ENCODE results near the gene AFG1L.
"Not testable (repeated sequence)": the region's sequence is repeated elsewhere in the genome, so short reads cannot be mapped to it uniquely, and the experiment has no call there.

The AFG1L gene

GRCh38 chr6:108294727-108295625, at the start of gene AFG1L:
Gene AFG1L, plus strand, starts transcription at chr6:108295054. Its CDS starts 26 bp downstream, at chr6:108295080.
- ATAC-seq (ENCODE audit: insufficient read depth, low read depth) (peak; percentile 91), DNase-seq (peak; percentile 89)
- H3K79me2 ChIP-seq (ENCODE audit: insufficient read depth, low read length): peaks cover 39% of the 10 kb centered on the region
- H3K9ac ChIP-seq (ENCODE audit: low read depth, low read length): peak within 1 kb of the TSS; percentile 87
- H2AFZ ChIP-seq (ENCODE audit: low read depth, low read length): peak within 1 kb of the TSS; percentile 95
- H3K36me3 ChIP-seq (ENCODE audit: insufficient read depth, low read length): no peaks in the 10 kb centered on the region
- TF ChIP-seq CTCF (IDR thresholded peaks at IDR 0.05; ENCODE audit: borderline replicate concordance, extremely low read depth, low read length, poor library complexity, severe bottlenecking) (peak; percentile 0), EZH2 (IDR thresholded peaks at IDR 0.05; ENCODE audit: borderline replicate concordance, low read depth, low read length, severe bottlenecking) (no peak)
- peak within 1 kb of the TSS; percentile 99 for H3K27ac ChIP-seq (ENCODE audit: low read length)
- no peaks in the 10 kb centered on the region for H4K20me1 ChIP-seq (ENCODE audit: insufficient read depth, low read length)
- H3K27me3 ChIP-seq (ENCODE audit: insufficient read depth, low read length, poor library complexity): no peaks in the 10 kb centered on the region
- H3K4me2 ChIP-seq (ENCODE audit: insufficient read depth, low read length): peak within 1 kb of the TSS; percentile 75
- H3K4me1 ChIP-seq (ENCODE audit: insufficient read depth, low read length): peaks cover 28% of the 10 kb centered on the region
- peak within 1 kb of the TSS; percentile 70 to 74 for H3K4me3 ChIP-seq (ENCODE audit: low read depth in 1 of 2, low read length in 2 of 2)
- H3K9me3 ChIP-seq (ENCODE audit: insufficient read depth, low read length, severe bottlenecking): no peaks in the 10 kb centered on the region

- Histone ChIP-seq H3K36me3 (ENCODE audit: insufficient read depth, low read length) (peaks cover 27% of the 10 kb centered on the region), H4K20me1 (ENCODE audit: insufficient read depth, low read length) (peaks cover 30% of the 10 kb centered on the region; the same call in 1 of the 2 replicates), H3K79me2 (ENCODE audit: insufficient read depth, low read length) (peaks cover 96% of the 10 kb centered on the region)
- H3K27ac ChIP-seq (ENCODE audit: low read length); H3K9ac ChIP-seq (ENCODE audit: low read depth, low read length); H3K4me2 ChIP-seq (ENCODE audit: insufficient read depth, low read length); ATAC-seq (ENCODE audit: insufficient read depth, low read depth); H2AFZ ChIP-seq (ENCODE audit: low read depth, low read length); H3K27me3 ChIP-seq (ENCODE audit: insufficient read depth, low read length, poor library complexity); H3K4me1 ChIP-seq (ENCODE audit: insufficient read depth, low read length); H3K4me3 ChIP-seq (ENCODE audit: low read depth in 1 of 2, low read length in 2 of 2); DNase-seq; H3K9me3 ChIP-seq (ENCODE audit: insufficient read depth, low read length, severe bottlenecking): not testable (repeated sequence)
Measured at GRCh38 chr6:108245095-108245494, 49.8 kb upstream of the AFG1L start.

- H2AFZ ChIP-seq (ENCODE audit: low read depth, low read length): no peak overlapping the region
- H3K79me2 ChIP-seq (ENCODE audit: insufficient read depth, low read length): peaks cover 96% of the 10 kb centered on the region
- no peaks in the 10 kb centered on the region for H3K27me3 ChIP-seq (ENCODE audit: insufficient read depth, low read length, poor library complexity)
- H3K4me1 ChIP-seq (ENCODE audit: insufficient read depth, low read length): peaks cover 21% of the 10 kb centered on the region
- ATAC-seq (ENCODE audit: insufficient read depth, low read depth) (no peak), DNase-seq (no peak)
- no peak overlapping the region for H3K4me3 ChIP-seq (ENCODE audit: low read depth in 1 of 2, low read length in 2 of 2)
- no peak overlapping the region for H3K9ac ChIP-seq (ENCODE audit: low read depth, low read length)
- H3K27ac ChIP-seq (ENCODE audit: low read length): no peak overlapping the region
- no peak overlapping the region for H3K4me2 ChIP-seq (ENCODE audit: insufficient read depth, low read length)
- H4K20me1 ChIP-seq (ENCODE audit: insufficient read depth, low read length): peaks cover 36% of the 10 kb centered on the region; the same call in 1 of the 2 replicates
- no peaks in the 10 kb centered on the region for H3K9me3 ChIP-seq (ENCODE audit: insufficient read depth, low read length, severe bottlenecking)
- no peak for TF ChIP-seq EZH2 (IDR thresholded peaks at IDR 0.05; ENCODE audit: borderline replicate concordance, low read depth, low read length, severe bottlenecking)
- TF ChIP-seq CTCF (IDR thresholded peaks at IDR 0.05; ENCODE audit: borderline replicate concordance, extremely low read depth, low read length, poor library complexity, severe bottlenecking): no peak
- H3K36me3 ChIP-seq (ENCODE audit: insufficient read depth, low read length): peaks cover 21% of the 10 kb centered on the region
Measured at GRCh38 chr6:108247965-108248536, 46.8 kb upstream of the AFG1L start.
